ENCODE measurements around the gene DUXB.

The DUXB gene

DNA sequence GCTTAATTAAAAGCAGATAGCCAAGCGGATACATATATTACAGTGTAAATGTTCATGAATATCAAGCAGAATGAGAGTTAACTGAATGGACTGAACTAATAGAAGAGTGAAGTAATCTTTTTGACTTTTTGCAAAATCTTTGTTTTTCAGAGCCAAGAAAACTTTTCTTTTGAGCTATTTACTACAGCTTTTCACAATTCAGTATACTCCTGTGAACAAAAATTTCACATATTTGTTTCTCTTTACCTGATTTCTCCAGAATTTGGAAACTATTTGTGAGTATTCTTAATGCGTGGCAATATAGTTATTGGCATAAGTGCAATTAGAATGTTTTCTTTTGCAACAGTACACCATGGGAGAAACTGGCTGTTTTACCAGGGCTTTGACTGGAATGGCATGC lies 9.1 kb upstream of the DUXB start:
- TF ChIP-seq CTCF (IDR thresholded peaks at IDR 0.05; ENCODE audit: low read length, missing control alignments), result no peak
- no peak overlapping the region for H3K4me3 ChIP-seq (replicated peaks; ENCODE audit: low read depth, low read length)
- DNase-seq (ENCODE audit: low read depth), result no peak

- no peak for DNase-seq (ENCODE audit: low read depth)
- H3K4me3 ChIP-seq (replicated peaks; ENCODE audit: low read depth, low read length), result no peak overlapping the region
- TF ChIP-seq CTCF (IDR thresholded peaks at IDR 0.05; ENCODE audit: low read length, missing control alignments), result no peak
Observed at GRCh38 chr16:75703306-75703705, 2.0 kb upstream of the DUXB start.

DNA sequence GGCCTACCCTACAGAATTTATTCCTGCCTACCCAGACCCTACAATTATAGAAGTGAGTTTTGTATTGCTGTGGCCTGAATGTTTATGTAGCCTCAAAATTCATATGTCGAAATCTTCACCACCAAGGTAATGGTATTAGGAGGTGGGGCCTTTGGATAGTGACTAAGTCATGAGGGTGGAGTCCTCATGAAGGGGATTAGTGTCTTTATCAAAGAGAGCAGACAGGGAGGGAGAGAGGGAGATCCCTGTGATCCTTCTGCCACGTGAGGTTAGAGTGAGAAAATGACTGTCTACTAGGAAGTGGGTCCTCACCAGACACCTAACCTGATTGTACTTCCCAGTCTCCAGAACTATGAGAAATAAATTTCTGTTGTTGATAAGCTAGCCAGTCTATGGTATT lies 981 bp upstream of the DUXB start:
- no peak overlapping the region for H3K4me3 ChIP-seq (replicated peaks; ENCODE audit: low read depth, low read length)
- no peak for TF ChIP-seq CTCF (IDR thresholded peaks at IDR 0.05; ENCODE audit: low read length, missing control alignments)
- DNase-seq (ENCODE audit: low read depth), result no peak

GRCh38 chr16:75697571-75697970 lies 3.7 kb downstream of the DUXB start:
- DNase-seq (ENCODE audit: low read depth), result no peak
- TF ChIP-seq CTCF (IDR thresholded peaks at IDR 0.05; ENCODE audit: low read length, missing control alignments), result no peak
- no peak overlapping the region for H3K4me3 ChIP-seq (replicated peaks; ENCODE audit: low read depth, low read length)

DNA sequence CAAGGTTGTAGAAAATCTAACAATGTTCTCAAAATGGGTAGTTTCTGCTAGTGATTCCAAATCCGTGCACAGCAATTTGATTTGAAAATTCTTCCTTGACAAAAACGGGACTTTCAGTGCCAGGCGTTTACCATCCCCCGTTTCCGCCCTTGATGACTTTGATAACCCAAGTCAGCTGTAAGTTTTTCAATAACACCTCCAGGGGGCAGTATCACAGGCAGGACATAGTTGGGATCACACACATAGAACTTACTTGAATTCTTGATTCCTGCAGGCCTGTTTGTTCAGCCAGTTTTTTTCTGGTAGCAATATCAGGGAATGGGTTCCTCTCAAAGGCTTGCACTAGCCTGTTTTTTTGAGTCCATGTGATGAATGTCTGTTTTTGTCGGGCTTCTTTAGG lies 5.6 kb downstream of the DUXB start:
- DNase-seq (ENCODE audit: low read depth), result no peak
- TF ChIP-seq CTCF (IDR thresholded peaks at IDR 0.05; ENCODE audit: low read length, missing control alignments), result no peak

GRCh38 chr16:75687361-75687760 lies 13.9 kb downstream of the DUXB start:
- no peak overlapping the region for H3K4me3 ChIP-seq (replicated peaks; ENCODE audit: low read depth, low read length)
- no peak for TF ChIP-seq CTCF (IDR thresholded peaks at IDR 0.05; ENCODE audit: low read length, missing control alignments)
- no peak for DNase-seq (ENCODE audit: low read depth)

More for the DNA sequence above, 5.6 kb downstream of the DUXB start:
- no peak overlapping the region for H3K4me3 ChIP-seq (replicated peaks; ENCODE audit: low read depth, low read length)

GRCh38 chr16:75682308-75682707 lies 19.0 kb downstream of the DUXB start:
- DNase-seq (ENCODE audit: low read depth), result no peak
- no peak for TF ChIP-seq CTCF (IDR thresholded peaks at IDR 0.05; ENCODE audit: low read length, missing control alignments)
- H3K4me3 ChIP-seq (replicated peaks; ENCODE audit: low read depth, low read length), result no peak overlapping the region

All from fibroblast of pulmonary artery (primary cell).